WTC11 (cell line): Measurements from ENCODE around the gene RAPGEF1. TPM values are rescaled to one million over a fixed set of nuclear protein-coding genes. Genes with fewer than 3 reads are reported as not detected.

Experiments used
- ATAC-seq: fragments of 200-7000 bp; cut with Tn5 transposase; 2 replicates; pipeline ENCODE4 v1.10.0; 2021; ENCODE audit warnings: mild to moderate bottlenecking, moderate library complexity
- CTCF ChIA-PET: fragments of 300-600 bp; sonication (Branson Sonifier 250); formaldehyde crosslinking; loops from one replicate; lab custom pipeline; 2021; ENCODE audit warnings: antibody characterized with exemption; lab: Charles Lee
- POLR2A ChIA-PET: fragments of 350-600 bp; sonication (Branson Sonifier 250); formaldehyde crosslinking; loops from one replicate; lab custom pipeline; 2021; ENCODE audit warnings: antibody characterized with exemption; lab: Charles Lee
- DNase-seq: peaks from one replicate; pipeline ENCODE4 v3.0.0; 2021; ENCODE audit warnings: low spot score
- H3K27ac Mint-ChIP-seq: 2 replicates; pipeline ENCODE4 v1.8.0; 2021; ENCODE audit warnings: mixed read lengths
- H3K27me3 Mint-ChIP-seq: 2 replicates; pipeline ENCODE4 v1.8.0; 2021; ENCODE audit warnings: low read depth, mild to moderate bottlenecking, moderate library complexity, mixed read lengths
- H3K36me3 Mint-ChIP-seq: 2 replicates; pipeline ENCODE4 v1.8.0; 2021; ENCODE audit warnings: mixed read lengths
- H3K4me1 Mint-ChIP-seq: 2 replicates; pipeline ENCODE4 v1.8.0; 2022; ENCODE audit warnings: mixed read lengths
- H3K4me3 Mint-ChIP-seq: 2 replicates; pipeline ENCODE4 v1.8.0; 2021; ENCODE audit warnings: mild to moderate bottlenecking, moderate library complexity, mixed read lengths
- H3K9me3 Mint-ChIP-seq: 2 replicates; pipeline ENCODE4 v1.8.0; 2021; ENCODE audit warnings: mixed read lengths
- ESRRA ChIP-seq: sonication (generic); formaldehyde crosslinking; IDR thresholded peaks from 2 replicates; pipeline ENCODE4 v1.8.1; 2022; ENCODE audit warnings: mild to moderate bottlenecking, missing genetic modification reagents, borderline replicate concordance
- FOXP1 ChIP-seq: sonication (generic); formaldehyde crosslinking; IDR thresholded peaks from 2 replicates; pipeline ENCODE4 v1.8.0; 2022; ENCODE audit warnings: missing genetic modification reagents, mild to moderate bottlenecking, moderate library complexity, borderline replicate concordance
- JUN ChIP-seq: sonication (generic); formaldehyde crosslinking; IDR thresholded peaks from 2 replicates; pipeline ENCODE4 v1.8.0; 2023; ENCODE audit warnings: mild to moderate bottlenecking, missing genetic modification reagents
- NFE2L1 ChIP-seq: sonication (generic); formaldehyde crosslinking; IDR thresholded peaks from 2 replicates; pipeline ENCODE4 v1.8.1; 2023; ENCODE audit warnings: missing genetic modification reagents
- PRRX2 ChIP-seq: fragments of 250-450 bp; sonication (Bioruptor Pico); IDR thresholded peaks from 2 replicates; pipeline ENCODE4 v1.8.0; 2021; ENCODE audit warnings: mild to moderate bottlenecking
- TEAD4 ChIP-seq: sonication (generic); formaldehyde crosslinking; IDR thresholded peaks from 2 replicates; pipeline ENCODE4 v1.8.0; 2022; ENCODE audit warnings: mild to moderate bottlenecking, missing genetic modification reagents
- ZNF138 ChIP-seq: sonication (generic); formaldehyde crosslinking; conservative IDR thresholded peaks from 2 replicates; pipeline ENCODE4 v1.8.1; 2022; ENCODE audit warnings: mild to moderate bottlenecking, moderate library complexity, missing genetic modification reagents
- ZNF317 ChIP-seq: sonication (generic); formaldehyde crosslinking; IDR thresholded peaks from 2 replicates; pipeline ENCODE4 v1.8.1; 2023; ENCODE audit warnings: low read depth, mild to moderate bottlenecking, moderate library complexity, missing genetic modification reagents, borderline replicate concordance
- ZNF396 ChIP-seq: fragments of 250-450 bp; sonication (Bioruptor Pico); IDR thresholded peaks from 2 replicates; pipeline ENCODE4 v1.8.0; 2021; ENCODE audit warnings: mild to moderate bottlenecking, moderate library complexity, borderline replicate concordance
- total RNA-seq: library from RNA; stranded (reverse); gene quantifications from 3 replicates; pipeline ENCODE4 v1.2.3, GENCODE V29; 2021
- TF ChIP-seq, protein P1 (sequence below): sonication (generic); formaldehyde crosslinking; IDR thresholded peaks from 2 replicates; pipeline ENCODE4 v1.8.0; 2022; ENCODE audit warnings: mild to moderate bottlenecking, missing genetic modification reagents
- TF ChIP-seq, protein P2 (sequence below): sonication (generic); formaldehyde crosslinking; IDR thresholded peaks from 2 replicates; pipeline ENCODE4 v1.8.1; 2022; ENCODE audit warnings: low read depth, mild to moderate bottlenecking, moderate library complexity, missing genetic modification reagents, borderline replicate concordance
- TF ChIP-seq, protein P3 (sequence below): sonication (generic); formaldehyde crosslinking; IDR thresholded peaks from 2 replicates; pipeline ENCODE4 v1.8.1; 2022; ENCODE audit warnings: missing genetic modification reagents, borderline replicate concordance
- TF ChIP-seq, protein P4 (sequence below): sonication (generic); formaldehyde crosslinking; IDR thresholded peaks from 2 replicates; pipeline ENCODE4 v1.8.0; 2022; ENCODE audit warnings: mild to moderate bottlenecking, missing genetic modification reagents
- TF ChIP-seq, protein P5 (sequence below): sonication (generic); formaldehyde crosslinking; IDR thresholded peaks from 2 replicates; pipeline ENCODE4 v1.8.0; 2023; ENCODE audit warnings: mild to moderate bottlenecking, missing genetic modification reagents
- TF ChIP-seq, protein P6 (sequence below): sonication (generic); formaldehyde crosslinking; IDR thresholded peaks from 2 replicates; pipeline ENCODE4 v1.8.1; 2023; ENCODE audit warnings: mild to moderate bottlenecking, missing genetic modification reagents, moderate library complexity
- TF ChIP-seq, protein P7 (sequence below): sonication (generic); formaldehyde crosslinking; IDR thresholded peaks from 2 replicates; pipeline ENCODE4 v1.8.1; 2022; ENCODE audit warnings: mild to moderate bottlenecking, moderate library complexity, missing genetic modification reagents
- TF ChIP-seq, protein P8 (sequence below): fragments of 200-600 bp; IDR thresholded peaks from 2 replicates; pipeline ENCODE4 v1.8.0; 2022; ENCODE audit warnings: antibody characterized with exemption

RAPGEF1 gene
- total RNA-seq, 1 experiment from 2014 or later, result 66.2 TPM

DNA sequence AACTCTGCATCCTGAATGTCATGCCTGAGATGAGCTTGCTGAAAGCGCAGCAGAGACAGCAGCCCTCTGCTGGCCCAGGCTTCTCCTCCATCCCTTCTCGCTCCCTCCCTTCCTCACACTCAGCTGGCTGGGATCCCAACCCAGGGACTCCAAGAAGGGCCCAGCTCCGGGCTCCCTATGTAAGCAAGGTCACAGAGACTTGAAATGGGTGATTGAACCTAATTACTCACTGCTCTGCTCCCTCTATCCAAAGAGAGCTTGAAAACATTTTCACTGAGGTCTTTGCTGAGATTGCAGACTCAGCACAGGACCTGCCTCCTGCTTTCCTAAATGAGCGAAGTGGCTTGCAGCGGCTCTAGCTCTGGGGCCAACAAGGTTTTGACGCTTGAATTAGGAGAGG lies 42.8 kb downstream of the RAPGEF1 start:
- Mint-ChIP-seq H3K4me3 (no peak overlapping the region), H3K27ac (0 out of 2 replicates have a peak overlapping the region, but pooled peaks have one; percentile 42), H3K9me3 (no peaks in the 10 kb centered on the region), H3K4me1 (peaks cover 93% of the 10 kb centered on the region), H3K36me3 (no peaks in the 10 kb centered on the region), H3K27me3 (no peaks in the 10 kb centered on the region)
- DNase-seq (no peak), ATAC-seq (peak; percentile 71)
- ChIA-PET CTCF (interaction anchor here (1.0 to 2.6 kb wide), 11 partner anchors 15 to 361 kb away, joined by 3 to 18 read pairs (median 6); no protein-coding TSS in a partner anchor), POLR2A (interaction anchor here (0.6 to 0.7 kb wide), 2 partner anchors 42 to 62 kb away, joined by 4 read pairs; no protein-coding TSS in a partner anchor)
- TF ChIP-seq PRRX2 (CRISPR knock-in tag) (no peak), ZNF396 (CRISPR knock-in tag) (no peak), ESRRA (CRISPR knock-in tag) (no peak), TEAD4 (CRISPR knock-in tag) (no peak), JUN (CRISPR knock-in tag) (no peak), NFE2L1 (CRISPR knock-in tag) (no peak), ZNF317 (no peak), ZNF138 (no peak), FOXP1 (CRISPR knock-in tag) (no peak)
- TF ChIP-seq, protein P1, sequence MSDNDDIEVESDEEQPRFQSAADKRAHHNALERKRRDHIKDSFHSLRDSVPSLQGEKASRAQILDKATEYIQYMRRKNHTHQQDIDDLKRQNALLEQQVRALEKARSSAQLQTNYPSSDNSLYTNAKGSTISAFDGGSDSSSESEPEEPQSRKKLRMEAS (CRISPR knock-in tag), result no peak
- TF ChIP-seq, protein P2, sequence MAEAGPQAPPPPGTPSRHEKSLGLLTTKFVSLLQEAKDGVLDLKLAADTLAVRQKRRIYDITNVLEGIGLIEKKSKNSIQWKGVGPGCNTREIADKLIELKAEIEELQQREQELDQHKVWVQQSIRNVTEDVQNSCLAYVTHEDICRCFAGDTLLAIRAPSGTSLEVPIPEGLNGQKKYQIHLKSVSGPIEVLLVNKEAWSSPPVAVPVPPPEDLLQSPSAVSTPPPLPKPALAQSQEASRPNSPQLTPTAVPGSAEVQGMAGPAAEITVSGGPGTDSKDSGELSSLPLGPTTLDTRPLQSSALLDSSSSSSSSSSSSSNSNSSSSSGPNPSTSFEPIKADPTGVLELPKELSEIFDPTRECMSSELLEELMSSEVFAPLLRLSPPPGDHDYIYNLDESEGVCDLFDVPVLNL (CRISPR knock-in tag), result no peak
- TF ChIP-seq, protein P3, sequence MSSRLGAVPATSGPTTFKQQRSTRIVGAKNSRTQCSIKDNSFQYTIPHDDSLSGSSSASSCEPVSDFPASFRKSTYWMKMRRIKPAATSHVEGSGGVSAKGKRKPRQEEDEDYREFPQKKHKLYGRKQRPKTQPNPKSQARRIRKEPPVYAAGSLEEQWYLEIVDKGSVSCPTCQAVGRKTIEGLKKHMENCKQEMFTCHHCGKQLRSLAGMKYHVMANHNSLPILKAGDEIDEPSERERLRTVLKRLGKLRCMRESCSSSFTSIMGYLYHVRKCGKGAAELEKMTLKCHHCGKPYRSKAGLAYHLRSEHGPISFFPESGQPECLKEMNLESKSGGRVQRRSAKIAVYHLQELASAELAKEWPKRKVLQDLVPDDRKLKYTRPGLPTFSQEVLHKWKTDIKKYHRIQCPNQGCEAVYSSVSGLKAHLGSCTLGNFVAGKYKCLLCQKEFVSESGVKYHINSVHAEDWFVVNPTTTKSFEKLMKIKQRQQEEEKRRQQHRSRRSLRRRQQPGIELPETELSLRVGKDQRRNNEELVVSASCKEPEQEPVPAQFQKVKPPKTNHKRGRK (CRISPR knock-in tag), result no peak
- TF ChIP-seq, protein P4, sequence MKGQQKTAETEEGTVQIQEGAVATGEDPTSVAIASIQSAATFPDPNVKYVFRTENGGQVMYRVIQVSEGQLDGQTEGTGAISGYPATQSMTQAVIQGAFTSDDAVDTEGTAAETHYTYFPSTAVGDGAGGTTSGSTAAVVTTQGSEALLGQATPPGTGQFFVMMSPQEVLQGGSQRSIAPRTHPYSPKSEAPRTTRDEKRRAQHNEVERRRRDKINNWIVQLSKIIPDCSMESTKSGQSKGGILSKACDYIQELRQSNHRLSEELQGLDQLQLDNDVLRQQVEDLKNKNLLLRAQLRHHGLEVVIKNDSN (CRISPR knock-in tag), result no peak
- TF ChIP-seq, protein P5, sequence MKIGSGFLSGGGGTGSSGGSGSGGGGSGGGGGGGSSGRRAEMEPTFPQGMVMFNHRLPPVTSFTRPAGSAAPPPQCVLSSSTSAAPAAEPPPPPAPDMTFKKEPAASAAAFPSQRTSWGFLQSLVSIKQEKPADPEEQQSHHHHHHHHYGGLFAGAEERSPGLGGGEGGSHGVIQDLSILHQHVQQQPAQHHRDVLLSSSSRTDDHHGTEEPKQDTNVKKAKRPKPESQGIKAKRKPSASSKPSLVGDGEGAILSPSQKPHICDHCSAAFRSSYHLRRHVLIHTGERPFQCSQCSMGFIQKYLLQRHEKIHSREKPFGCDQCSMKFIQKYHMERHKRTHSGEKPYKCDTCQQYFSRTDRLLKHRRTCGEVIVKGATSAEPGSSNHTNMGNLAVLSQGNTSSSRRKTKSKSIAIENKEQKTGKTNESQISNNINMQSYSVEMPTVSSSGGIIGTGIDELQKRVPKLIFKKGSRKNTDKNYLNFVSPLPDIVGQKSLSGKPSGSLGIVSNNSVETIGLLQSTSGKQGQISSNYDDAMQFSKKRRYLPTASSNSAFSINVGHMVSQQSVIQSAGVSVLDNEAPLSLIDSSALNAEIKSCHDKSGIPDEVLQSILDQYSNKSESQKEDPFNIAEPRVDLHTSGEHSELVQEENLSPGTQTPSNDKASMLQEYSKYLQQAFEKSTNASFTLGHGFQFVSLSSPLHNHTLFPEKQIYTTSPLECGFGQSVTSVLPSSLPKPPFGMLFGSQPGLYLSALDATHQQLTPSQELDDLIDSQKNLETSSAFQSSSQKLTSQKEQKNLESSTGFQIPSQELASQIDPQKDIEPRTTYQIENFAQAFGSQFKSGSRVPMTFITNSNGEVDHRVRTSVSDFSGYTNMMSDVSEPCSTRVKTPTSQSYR (CRISPR knock-in tag), result no peak
- TF ChIP-seq, protein P6, sequence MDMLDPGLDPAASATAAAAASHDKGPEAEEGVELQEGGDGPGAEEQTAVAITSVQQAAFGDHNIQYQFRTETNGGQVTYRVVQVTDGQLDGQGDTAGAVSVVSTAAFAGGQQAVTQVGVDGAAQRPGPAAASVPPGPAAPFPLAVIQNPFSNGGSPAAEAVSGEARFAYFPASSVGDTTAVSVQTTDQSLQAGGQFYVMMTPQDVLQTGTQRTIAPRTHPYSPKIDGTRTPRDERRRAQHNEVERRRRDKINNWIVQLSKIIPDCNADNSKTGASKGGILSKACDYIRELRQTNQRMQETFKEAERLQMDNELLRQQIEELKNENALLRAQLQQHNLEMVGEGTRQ (CRISPR knock-in tag), result no peak
- TF ChIP-seq, protein P7, sequence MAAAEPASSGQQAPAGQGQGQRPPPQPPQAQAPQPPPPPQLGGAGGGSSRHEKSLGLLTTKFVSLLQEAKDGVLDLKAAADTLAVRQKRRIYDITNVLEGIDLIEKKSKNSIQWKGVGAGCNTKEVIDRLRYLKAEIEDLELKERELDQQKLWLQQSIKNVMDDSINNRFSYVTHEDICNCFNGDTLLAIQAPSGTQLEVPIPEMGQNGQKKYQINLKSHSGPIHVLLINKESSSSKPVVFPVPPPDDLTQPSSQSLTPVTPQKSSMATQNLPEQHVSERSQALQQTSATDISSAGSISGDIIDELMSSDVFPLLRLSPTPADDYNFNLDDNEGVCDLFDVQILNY (CRISPR knock-in tag), result no peak
- TF ChIP-seq, protein P8, sequence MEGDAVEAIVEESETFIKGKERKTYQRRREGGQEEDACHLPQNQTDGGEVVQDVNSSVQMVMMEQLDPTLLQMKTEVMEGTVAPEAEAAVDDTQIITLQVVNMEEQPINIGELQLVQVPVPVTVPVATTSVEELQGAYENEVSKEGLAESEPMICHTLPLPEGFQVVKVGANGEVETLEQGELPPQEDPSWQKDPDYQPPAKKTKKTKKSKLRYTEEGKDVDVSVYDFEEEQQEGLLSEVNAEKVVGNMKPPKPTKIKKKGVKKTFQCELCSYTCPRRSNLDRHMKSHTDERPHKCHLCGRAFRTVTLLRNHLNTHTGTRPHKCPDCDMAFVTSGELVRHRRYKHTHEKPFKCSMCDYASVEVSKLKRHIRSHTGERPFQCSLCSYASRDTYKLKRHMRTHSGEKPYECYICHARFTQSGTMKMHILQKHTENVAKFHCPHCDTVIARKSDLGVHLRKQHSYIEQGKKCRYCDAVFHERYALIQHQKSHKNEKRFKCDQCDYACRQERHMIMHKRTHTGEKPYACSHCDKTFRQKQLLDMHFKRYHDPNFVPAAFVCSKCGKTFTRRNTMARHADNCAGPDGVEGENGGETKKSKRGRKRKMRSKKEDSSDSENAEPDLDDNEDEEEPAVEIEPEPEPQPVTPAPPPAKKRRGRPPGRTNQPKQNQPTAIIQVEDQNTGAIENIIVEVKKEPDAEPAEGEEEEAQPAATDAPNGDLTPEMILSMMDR, result no peak
